Neuronal stem cell (in vitro differentiated cells): ENCODE results near the gene NTN1.

ENCODE experiments used
- DNase-seq: peaks from one replicate; pipeline ENCODE4 v3.0.0-alpha.2; 2013; ENCODE audit warnings: low spot score
- H2AFZ ChIP-seq: one replicate; pipeline ENCODE4 v1.6.1; 2013; ENCODE audit warnings: mild to moderate bottlenecking, low read length, inconsistent platforms
- H2AK5ac ChIP-seq: 2 replicates; pipeline ENCODE4 v1.6.1; 2013; ENCODE audit warnings: low read depth, mild to moderate bottlenecking, inconsistent platforms, low read length, moderate library complexity, mixed read lengths
- H2BK120ac ChIP-seq: 2 replicates; pipeline ENCODE4 v1.6.1; 2013; ENCODE audit warnings: low read depth, mild to moderate bottlenecking, inconsistent platforms, low read length, moderate library complexity, mixed read lengths
- H2BK12ac ChIP-seq: one replicate; pipeline ENCODE4 v1.6.1; 2013; ENCODE audit warnings: low read length, inconsistent platforms
- H2BK15ac ChIP-seq: 2 replicates; pipeline ENCODE4 v1.6.1; 2013; ENCODE audit warnings: mild to moderate bottlenecking, low read length, inconsistent platforms, mixed read lengths
- H2BK5ac ChIP-seq: one replicate; pipeline ENCODE4 v1.6.1; 2013; ENCODE audit warnings: inconsistent platforms, mild to moderate bottlenecking, low read length, moderate library complexity
- H3K14ac ChIP-seq: one replicate; pipeline ENCODE4 v1.6.1; 2013; ENCODE audit warnings: low read length, inconsistent platforms
- H3K18ac ChIP-seq: 2 replicates; pipeline ENCODE4 v1.6.1; 2013; ENCODE audit warnings: low read length, inconsistent platforms
- H3K23ac ChIP-seq: 2 replicates; pipeline ENCODE4 v1.6.1; 2013; ENCODE audit warnings: low read depth, mild to moderate bottlenecking, mixed read lengths, low read length, inconsistent platforms; ENCODE audit not compliant: poor library complexity
- H3K27ac ChIP-seq: replicated peaks from 3 replicates; pipeline ENCODE4 v1.5.1; 2013; ENCODE audit warnings: low read length, inconsistent platforms
- H3K27me3 ChIP-seq, 3 experiments: 2 replicates each; pipeline ENCODE4 v1.6.1; 2013; ENCODE audit warnings: low read length in 3 of 3, mild to moderate bottlenecking in 2 of 3, inconsistent platforms in 1 of 3, low read depth in 1 of 3, mixed read lengths in 1 of 3, moderate library complexity in 1 of 3; ENCODE audit not compliant: control insufficient read depth in 3 of 3, insufficient read depth in 3 of 3
- H3K36me3 ChIP-seq, 2 donors: replicated peaks in 1 of 2; 2 replicates each; pipeline ENCODE4 v1.6.1; 2013; ENCODE audit warnings: low read length in 2 of 2; ENCODE audit not compliant: control insufficient read depth in 2 of 2, insufficient read depth in 2 of 2
- H3K4ac ChIP-seq: 2 replicates; pipeline ENCODE4 v1.6.1; 2013; ENCODE audit warnings: inconsistent platforms, mild to moderate bottlenecking, low read length, moderate library complexity
- H3K4me1 ChIP-seq, 2 donors: 1 replicate in 1 of 2; 2 replicates in 1 of 2; pipeline ENCODE4 v1.6.1; 2013; ENCODE audit warnings: low read length in 2 of 2, low read depth in 1 of 2; ENCODE audit not compliant: control insufficient read depth in 2 of 2, insufficient read depth in 1 of 2
- H3K4me2 ChIP-seq: one replicate; pipeline ENCODE4 v1.6.1; 2013; ENCODE audit warnings: mild to moderate bottlenecking, low read length, inconsistent platforms; ENCODE audit not compliant: insufficient read depth, poor library complexity, severe bottlenecking
- H3K4me3 ChIP-seq, 2 donors: 2 replicates each; pipeline ENCODE4 v1.5.1; 2013; ENCODE audit warnings: low read length in 2 of 2, mild to moderate bottlenecking in 2 of 2, inconsistent platforms in 1 of 2, moderate library complexity in 1 of 2
- H3K79me1 ChIP-seq: one replicate; pipeline ENCODE4 v1.6.1; 2013; ENCODE audit warnings: low read depth, mild to moderate bottlenecking, inconsistent platforms, low read length, moderate library complexity
- H3K9ac ChIP-seq: one replicate; pipeline ENCODE4 v1.6.1; 2013; ENCODE audit warnings: mild to moderate bottlenecking, low read depth, low read length, inconsistent platforms; ENCODE audit not compliant: poor library complexity
- H3K9me3 ChIP-seq, 2 donors: replicated peaks in 1 of 2; 2 replicates each; pipeline versions ENCODE3 to v1.6.1; 2013; ENCODE audit warnings: low read length in 2 of 2, mild to moderate bottlenecking in 2 of 2, inconsistent platforms in 1 of 2, low read depth in 1 of 2, mixed read lengths in 1 of 2, moderate library complexity in 1 of 2; ENCODE audit not compliant: control insufficient read depth in 2 of 2, insufficient read depth in 1 of 2
- H4K8ac ChIP-seq: one replicate; pipeline ENCODE4 v1.6.1; 2013; ENCODE audit warnings: low read depth, mild to moderate bottlenecking, inconsistent platforms, low read length, moderate library complexity
- H4K91ac ChIP-seq: one replicate; pipeline ENCODE4 v1.6.1; 2013; ENCODE audit warnings: low read length, low read depth, mild to moderate bottlenecking, inconsistent platforms; ENCODE audit not compliant: poor library complexity
- whole genome bisulfite sequencing, 2 donors: extraction: QIAGEN DNeasy Blood & Tissue Kit; methylation state at CpG; one replicate each; pipeline ENCODE4 v1.1.7; 2013; ENCODE audit warnings: missing lambda C conversion rate in 2 of 2, mixed read lengths in 1 of 2; ENCODE audit not compliant: insufficient read length in 2 of 2, insufficient replicate concordance in 1 of 2; ENCODE audit errors: extremely low coverage in 2 of 2; 5-methylcytosine and 5-hydroxymethylcytosine counted together

NTN1 gene

GRCh38 chr17:9274973-9275372 is 253.7 kb downstream of the NTN1 start:
- Histone ChIP-seq H3K4me2 (no peak overlapping the region), H3K9ac (no peak overlapping the region), H3K14ac (no peak overlapping the region), H2BK12ac (no peak overlapping the region), H2AK5ac (no peak overlapping the region), H3K27ac (no peak overlapping the region), H3K4me3 (no peak overlapping the region), H3K9me3 (no peaks in the 10 kb centered on the region), H2BK120ac (no peak overlapping the region), H2BK15ac (no peak overlapping the region), H3K18ac (no peak overlapping the region), H3K79me1 (no peaks in the 10 kb centered on the region), H2BK5ac (no peak overlapping the region), H3K23ac (no peak overlapping the region), H2AFZ (no peak overlapping the region), H3K36me3 (no peaks in the 10 kb centered on the region), H4K8ac (no peak overlapping the region), H3K4ac (no peak overlapping the region), H4K91ac (no peak overlapping the region), H3K27me3 (no peaks in the 10 kb centered on the region), H3K4me1 (peaks cover 0 to 1% of the 10 kb centered on the region in 2 donors)
- no peak for DNase-seq
- no CpG with 5 or more reads among the region's 9 CpGs for WGBS, 2 donors

DNA sequence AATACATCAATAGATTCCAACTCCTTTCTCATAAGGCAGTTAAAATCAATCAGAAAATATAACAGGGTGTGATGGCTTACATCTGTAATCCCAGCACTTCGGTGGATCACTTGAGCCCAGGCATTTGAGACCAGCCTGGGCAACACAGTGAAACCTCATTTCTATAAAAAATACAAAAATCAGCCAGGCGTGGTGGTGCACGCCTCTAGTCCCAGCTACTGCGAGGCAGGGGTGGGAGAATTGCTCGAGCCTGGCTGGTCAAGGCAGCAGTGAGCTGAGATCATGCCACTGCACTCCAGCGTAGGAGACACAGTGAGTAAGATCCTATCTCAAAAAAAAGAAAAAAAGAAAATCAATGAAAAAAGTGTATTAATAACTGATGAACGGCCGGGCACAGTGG is 258.6 kb downstream of the NTN1 start:
- no peak for DNase-seq

DNA sequence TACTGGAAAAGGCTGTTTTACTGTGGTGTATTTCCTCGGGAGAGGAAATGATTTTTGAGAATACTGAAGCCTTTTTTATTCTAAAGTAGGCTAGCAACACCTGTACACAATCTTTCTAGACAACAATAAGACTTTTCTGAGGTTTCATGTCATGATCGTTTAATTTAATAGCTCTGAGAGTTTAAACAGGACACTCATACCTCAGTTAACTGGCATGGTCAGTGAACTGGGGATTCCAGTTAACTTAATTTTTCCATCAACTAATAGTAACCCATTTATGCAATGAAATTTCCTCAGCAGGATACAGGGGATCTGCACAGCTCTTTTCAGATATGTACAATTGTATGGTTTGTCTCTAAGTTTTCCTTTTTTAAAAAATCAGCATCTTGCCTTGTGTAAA is 262.6 kb downstream of the NTN1 start:
- no peak overlapping the region for H3K9ac ChIP-seq
- H3K4me1 ChIP-seq, result peaks cover 3 to 7% of the 10 kb centered on the region in 2 donors
- no peaks in the 10 kb centered on the region for H3K36me3 ChIP-seq
- H2AFZ ChIP-seq, result no peak overlapping the region
- no peak overlapping the region for H3K27ac ChIP-seq
- no peak overlapping the region for H3K4ac ChIP-seq
- no peaks in the 10 kb centered on the region for H3K79me1 ChIP-seq
- H3K4me2 ChIP-seq, result no peak overlapping the region
- H3K27me3 ChIP-seq, result no peaks in the 10 kb centered on the region
- no peak overlapping the region for H4K91ac ChIP-seq
- H2BK5ac ChIP-seq, result no peak overlapping the region
- H3K23ac ChIP-seq, result no peak overlapping the region
- no peak overlapping the region for H3K14ac ChIP-seq
- no peak overlapping the region for H2AK5ac ChIP-seq
- DNase-seq, result no peak
- H3K4me3 ChIP-seq, result no peak overlapping the region
- H3K9me3 ChIP-seq, result no peaks in the 10 kb centered on the region
- no peak overlapping the region for H2BK12ac ChIP-seq
- H2BK120ac ChIP-seq, result no peak overlapping the region
- WGBS, 2 donors, result no CpG with 5 or more reads among the region's 2 CpGs
- H2BK15ac ChIP-seq, result no peak overlapping the region
- no peak overlapping the region for H4K8ac ChIP-seq
- no peak overlapping the region for H3K18ac ChIP-seq

More for the DNA sequence above, 258.6 kb downstream of the NTN1 start:
- Histone ChIP-seq H3K36me3 (no peaks in the 10 kb centered on the region), H3K9ac (no peak overlapping the region), H2BK15ac (no peak overlapping the region), H3K14ac (no peak overlapping the region), H3K27ac (no peak overlapping the region), H2AK5ac (no peak overlapping the region), H3K4me2 (no peak overlapping the region), H3K4ac (no peak overlapping the region), H3K4me3 (no peak overlapping the region), H3K79me1 (no peaks in the 10 kb centered on the region), H3K18ac (no peak overlapping the region), H4K8ac (no peak overlapping the region), H3K4me1 (peaks cover 0 to 2% of the 10 kb centered on the region in 2 donors), H2AFZ (no peak overlapping the region), H3K27me3 (no peaks in the 10 kb centered on the region), H3K23ac (no peak overlapping the region), H4K91ac (no peak overlapping the region), H2BK12ac (no peak overlapping the region), H2BK120ac (no peak overlapping the region), H3K9me3 (no peaks in the 10 kb centered on the region), H2BK5ac (no peak overlapping the region)
- no CpG with 5 or more reads among the region's 8 CpGs for WGBS, 2 donors

GRCh38 chr17:9284884-9285283 is 263.6 kb downstream of the NTN1 start:
- H2BK15ac ChIP-seq, result no peak overlapping the region
- peaks cover 3 to 7% of the 10 kb centered on the region in 2 donors for H3K4me1 ChIP-seq
- no peak for DNase-seq
- H3K18ac ChIP-seq, result no peak overlapping the region
- H3K4ac ChIP-seq, result no peak overlapping the region
- H2BK120ac ChIP-seq, result no peak overlapping the region
- no peak overlapping the region for H3K9ac ChIP-seq
- no peak overlapping the region for H4K91ac ChIP-seq
- H3K27me3 ChIP-seq, result no peaks in the 10 kb centered on the region
- H3K23ac ChIP-seq, result no peak overlapping the region
- H3K79me1 ChIP-seq, result no peaks in the 10 kb centered on the region
- H3K4me3 ChIP-seq, result no peak overlapping the region
- no peak overlapping the region for H2BK5ac ChIP-seq
- H4K8ac ChIP-seq, result no peak overlapping the region
- H2AK5ac ChIP-seq, result no peak overlapping the region
- H3K14ac ChIP-seq, result no peak overlapping the region
- H3K9me3 ChIP-seq, result no peaks in the 10 kb centered on the region
- no CpG with 5 or more reads among the region's 4 CpGs for WGBS, 2 donors
- H3K36me3 ChIP-seq, result no peaks in the 10 kb centered on the region
- no peak overlapping the region for H3K4me2 ChIP-seq
- H2AFZ ChIP-seq, result no peak overlapping the region
- H2BK12ac ChIP-seq, result no peak overlapping the region
- no peak overlapping the region for H3K27ac ChIP-seq
